Measurements from ENCODE around the gene KDM2A.

- TF ChIP-seq POLR2A (IDR thresholded peaks at IDR 0.05; ENCODE audit: low read depth): no peak
- TF ChIP-seq, protein P1, sequence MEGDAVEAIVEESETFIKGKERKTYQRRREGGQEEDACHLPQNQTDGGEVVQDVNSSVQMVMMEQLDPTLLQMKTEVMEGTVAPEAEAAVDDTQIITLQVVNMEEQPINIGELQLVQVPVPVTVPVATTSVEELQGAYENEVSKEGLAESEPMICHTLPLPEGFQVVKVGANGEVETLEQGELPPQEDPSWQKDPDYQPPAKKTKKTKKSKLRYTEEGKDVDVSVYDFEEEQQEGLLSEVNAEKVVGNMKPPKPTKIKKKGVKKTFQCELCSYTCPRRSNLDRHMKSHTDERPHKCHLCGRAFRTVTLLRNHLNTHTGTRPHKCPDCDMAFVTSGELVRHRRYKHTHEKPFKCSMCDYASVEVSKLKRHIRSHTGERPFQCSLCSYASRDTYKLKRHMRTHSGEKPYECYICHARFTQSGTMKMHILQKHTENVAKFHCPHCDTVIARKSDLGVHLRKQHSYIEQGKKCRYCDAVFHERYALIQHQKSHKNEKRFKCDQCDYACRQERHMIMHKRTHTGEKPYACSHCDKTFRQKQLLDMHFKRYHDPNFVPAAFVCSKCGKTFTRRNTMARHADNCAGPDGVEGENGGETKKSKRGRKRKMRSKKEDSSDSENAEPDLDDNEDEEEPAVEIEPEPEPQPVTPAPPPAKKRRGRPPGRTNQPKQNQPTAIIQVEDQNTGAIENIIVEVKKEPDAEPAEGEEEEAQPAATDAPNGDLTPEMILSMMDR (IDR thresholded peaks at IDR 0.05): no peak
- TF ChIP-seq EP300 (IDR thresholded peaks at IDR 0.05): no peak
These were observed 143.1 kb downstream of the KDM2A start for GRCh38 chr11:67261946-67262681.
